MM.1S (cell line): ENCODE results near the gene PSME3.

Experiments
- DNase-seq: peaks from one replicate; pipeline ENCODE4 v3.0.0-alpha.2; 2015
- H2AFZ ChIP-seq: fragments of 300-600 bp; sonication (generic); 2 replicates; pipeline ENCODE4 v1.6.0; 2016; ENCODE audit warnings: antibody characterized with exemption, low read length
- H3F3A ChIP-seq: fragments of 300-600 bp; sonication (generic); 2 replicates; pipeline ENCODE4 v1.6.1; 2016; ENCODE audit warnings: mild to moderate bottlenecking, antibody characterized with exemption, low read length, moderate library complexity, mixed read lengths; ENCODE audit not compliant: insufficient read depth
- H3K27ac ChIP-seq: fragments of 300-600 bp; sonication (generic); 2 replicates; pipeline ENCODE4 v1.5.1; 2016; ENCODE audit warnings: mild to moderate bottlenecking, low read length
- H3K27me3 ChIP-seq: fragments of 300-600 bp; sonication (generic); replicated peaks from 2 replicates; pipeline ENCODE4 v1.6.0; 2016; ENCODE audit warnings: low read length; ENCODE audit not compliant: insufficient read depth
- H3K36me3 ChIP-seq: fragments of 300-600 bp; sonication (generic); replicated peaks from 2 replicates; pipeline ENCODE4 v1.6.1; 2016; ENCODE audit warnings: mild to moderate bottlenecking, low read length, mixed read lengths; ENCODE audit not compliant: insufficient read depth
- H3K4me1 ChIP-seq: fragments of 300-600 bp; sonication (generic); 2 replicates; pipeline ENCODE4 v1.6.1; 2016; ENCODE audit warnings: low read length, mixed read lengths
- H3K4me2 ChIP-seq: fragments of 300-600 bp; sonication (generic); 2 replicates; pipeline ENCODE4 v1.6.0; 2016; ENCODE audit warnings: low read depth, low read length
- H3K4me3 ChIP-seq: fragments of 300-600 bp; sonication (generic); 2 replicates; pipeline ENCODE4 v1.5.1; 2016; ENCODE audit warnings: low read length, mixed read lengths
- H3K79me2 ChIP-seq: fragments of 300-600 bp; sonication (generic); 2 replicates; pipeline ENCODE4 v1.6.1; 2016; ENCODE audit warnings: mixed run types, low read length, mixed read lengths
- H3K9ac ChIP-seq: fragments of 300-600 bp; sonication (generic); 2 replicates; pipeline ENCODE4 v1.6.1; 2016; ENCODE audit warnings: low read length, mixed read lengths
- H3K9me2 ChIP-seq: fragments of 300-600 bp; sonication (generic); replicated peaks from 2 replicates; pipeline ENCODE4 v1.6.1; 2016; ENCODE audit warnings: mild to moderate bottlenecking, low read length, mixed read lengths; ENCODE audit not compliant: insufficient read depth
- H3K9me3 ChIP-seq: fragments of 300-600 bp; sonication (generic); replicated peaks from 2 replicates; pipeline ENCODE4 v1.6.1; 2016; ENCODE audit warnings: mild to moderate bottlenecking, low read length, mixed read lengths; ENCODE audit not compliant: insufficient read depth
- H4K20me1 ChIP-seq: fragments of 300-600 bp; sonication (generic); 2 replicates; pipeline ENCODE4 v1.6.1; 2016; ENCODE audit warnings: mild to moderate bottlenecking, low read length, moderate library complexity, mixed read lengths; ENCODE audit not compliant: insufficient read depth
- EZH2 ChIP-seq: fragments of 300-600 bp; sonication (generic); optimal IDR thresholded peaks from 2 replicates; pipeline ENCODE3; 2017; ENCODE audit warnings: low read depth, mild to moderate bottlenecking, antibody characterized with exemption, low read length, mixed read lengths
- EZH2phosphoT487 ChIP-seq: fragments of 300-600 bp; sonication (generic); IDR thresholded peaks from 2 replicates; pipeline ENCODE4 v1.6.1; 2018; ENCODE audit warnings: antibody characterized with exemption, low read length
- TF ChIP-seq, protein P1 (sequence below): fragments of 300-600 bp; sonication (generic); IDR thresholded peaks from 2 replicates; pipeline ENCODE4 v1.5.1; 2016; ENCODE audit warnings: antibody characterized with exemption, low read length, mixed read lengths

PSME3 gene

GRCh38 chr17:42844761-42845555 is 11.8 kb downstream of the PSME3 start:
- no peak overlapping the region for H3K9ac ChIP-seq
- no peak overlapping the region for H3K4me3 ChIP-seq
- peaks cover 11% of the 10 kb centered on the region for H3K4me1 ChIP-seq
- H3K4me2 ChIP-seq = no peak overlapping the region
- H3F3A ChIP-seq = peaks cover 11% of the 10 kb centered on the region
- no peak overlapping the region for H3K27ac ChIP-seq
- H3K9me2 ChIP-seq = no peaks in the 10 kb centered on the region
- H3K27me3 ChIP-seq = no peaks in the 10 kb centered on the region
- TF ChIP-seq, protein P1, sequence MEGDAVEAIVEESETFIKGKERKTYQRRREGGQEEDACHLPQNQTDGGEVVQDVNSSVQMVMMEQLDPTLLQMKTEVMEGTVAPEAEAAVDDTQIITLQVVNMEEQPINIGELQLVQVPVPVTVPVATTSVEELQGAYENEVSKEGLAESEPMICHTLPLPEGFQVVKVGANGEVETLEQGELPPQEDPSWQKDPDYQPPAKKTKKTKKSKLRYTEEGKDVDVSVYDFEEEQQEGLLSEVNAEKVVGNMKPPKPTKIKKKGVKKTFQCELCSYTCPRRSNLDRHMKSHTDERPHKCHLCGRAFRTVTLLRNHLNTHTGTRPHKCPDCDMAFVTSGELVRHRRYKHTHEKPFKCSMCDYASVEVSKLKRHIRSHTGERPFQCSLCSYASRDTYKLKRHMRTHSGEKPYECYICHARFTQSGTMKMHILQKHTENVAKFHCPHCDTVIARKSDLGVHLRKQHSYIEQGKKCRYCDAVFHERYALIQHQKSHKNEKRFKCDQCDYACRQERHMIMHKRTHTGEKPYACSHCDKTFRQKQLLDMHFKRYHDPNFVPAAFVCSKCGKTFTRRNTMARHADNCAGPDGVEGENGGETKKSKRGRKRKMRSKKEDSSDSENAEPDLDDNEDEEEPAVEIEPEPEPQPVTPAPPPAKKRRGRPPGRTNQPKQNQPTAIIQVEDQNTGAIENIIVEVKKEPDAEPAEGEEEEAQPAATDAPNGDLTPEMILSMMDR = no peak
- no peak for TF ChIP-seq EZH2
- H3K36me3 ChIP-seq = peaks cover 17% of the 10 kb centered on the region; the same call in 1 of the 2 replicates
- no peaks in the 10 kb centered on the region for H3K79me2 ChIP-seq
- no peaks in the 10 kb centered on the region for H4K20me1 ChIP-seq
- DNase-seq = no peak
- H3K9me3 ChIP-seq = no peaks in the 10 kb centered on the region
- no peak overlapping the region for H2AFZ ChIP-seq

DNA sequence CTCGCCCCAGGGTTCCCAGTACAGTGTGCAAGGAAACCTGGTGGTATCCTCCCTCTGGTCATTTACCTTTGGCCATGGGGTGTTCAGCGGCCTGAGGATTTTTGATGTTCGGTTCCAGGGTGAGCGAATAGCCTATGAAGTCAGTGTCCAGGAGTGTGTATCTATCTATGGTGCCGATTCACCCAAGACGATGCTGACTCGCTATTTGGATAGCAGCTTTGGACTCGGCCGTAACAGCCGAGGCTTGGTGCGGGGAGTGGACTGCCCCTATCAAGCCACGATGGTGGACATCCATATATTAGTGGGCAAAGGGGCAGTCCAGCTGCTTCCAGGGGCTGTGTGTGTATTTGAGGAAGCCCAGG is 12.3 kb downstream of the PSME3 start:
- peaks cover 11% of the 10 kb centered on the region for H3F3A ChIP-seq
- TF ChIP-seq EZH2 (no peak), EZH2phosphoT487 (no peak)
- TF ChIP-seq, protein P1 = no peak
- H3K27me3 ChIP-seq = no peaks in the 10 kb centered on the region
- H3K9me3 ChIP-seq = no peaks in the 10 kb centered on the region
- H4K20me1 ChIP-seq = no peaks in the 10 kb centered on the region
- no peak overlapping the region for H3K4me3 ChIP-seq
- H3K9ac ChIP-seq = no peak overlapping the region
- H3K79me2 ChIP-seq = no peaks in the 10 kb centered on the region
- H3K4me2 ChIP-seq = no peak overlapping the region
- no peaks in the 10 kb centered on the region for H3K9me2 ChIP-seq
- H3K27ac ChIP-seq = no peak overlapping the region
- H3K4me1 ChIP-seq = peaks cover 11% of the 10 kb centered on the region
- no peak for DNase-seq
- H3K36me3 ChIP-seq = peaks cover 17% of the 10 kb centered on the region; the same call in 1 of the 2 replicates
- no peak overlapping the region for H2AFZ ChIP-seq

- no peak overlapping the region for H3K27ac ChIP-seq
- no peak overlapping the region for H3K9ac ChIP-seq
- peaks cover 11% of the 10 kb centered on the region for H3F3A ChIP-seq
- H3K4me1 ChIP-seq = peaks cover 11% of the 10 kb centered on the region
- no peaks in the 10 kb centered on the region for H3K9me2 ChIP-seq
- no peaks in the 10 kb centered on the region for H3K27me3 ChIP-seq
- no peak for TF ChIP-seq EZH2phosphoT487
- TF ChIP-seq EZH2 = no peak
- TF ChIP-seq, protein P1 = no peak
- H4K20me1 ChIP-seq = no peaks in the 10 kb centered on the region
- no peaks in the 10 kb centered on the region for H3K9me3 ChIP-seq
- peaks cover 17% of the 10 kb centered on the region; the same call in 1 of the 2 replicates for H3K36me3 ChIP-seq
- DNase-seq = no peak
- H3K79me2 ChIP-seq = no peaks in the 10 kb centered on the region
- H3K4me3 ChIP-seq = no peak overlapping the region
- H2AFZ ChIP-seq = no peak overlapping the region
- H3K4me2 ChIP-seq = no peak overlapping the region
Observed at GRCh38 chr17:42845918-42846593, 12.9 kb downstream of the PSME3 start.
